Gastrocnemius medialis (tissue), 4 donors: ENCODE measurements around the gene RNF2. TPM values are rescaled to one million over a fixed set of nuclear protein-coding genes. Genes with fewer than 3 reads are reported as not detected.

Source experiments
- ATAC-seq, 2 donors: fragments of 150-250 bp; one replicate each; pipeline ENCODE4 v1.9.1; 2016
- DNase-seq, 2 donors: peaks; one replicate each; pipeline ENCODE4 v3.0.0-alpha.2; 2019
- H3K27ac ChIP-seq, 4 donors: fragments of 200-600 bp; sonication (generic); 1 replicate in 1 of 4; 2 replicates in 3 of 4; pipeline ENCODE4 v1.5.1; 2016 to 2018; ENCODE audit warnings: mild to moderate bottlenecking in 2 of 4, moderate library complexity in 1 of 4
- H3K27me3 ChIP-seq, 3 donors: fragments of 200-600 bp; sonication (generic) in 2 of 3; 1 replicate in 1 of 3; 2 replicates in 2 of 3; pipeline versions ENCODE4 v1.5.1 to v1.6.0; 2016 to 2019; ENCODE audit warnings: mild to moderate bottlenecking in 1 of 3, moderate library complexity in 1 of 3
- H3K36me3 ChIP-seq, 2 donors: fragments of 200-600 bp; sonication (generic) in 1 of 2; one replicate each; pipeline ENCODE4 v1.5.1; 2017 to 2018
- H3K4me1 ChIP-seq, 2 donors: fragments of 200-600 bp; sonication (generic) in 1 of 2; one replicate each; pipeline ENCODE4 v1.5.1; 2016 to 2017; ENCODE audit warnings: mild to moderate bottlenecking in 2 of 2
- H3K4me3 ChIP-seq, 4 donors: fragments of 200-600 bp; sonication (generic) in 3 of 4; 1 replicate in 1 of 4; 2 replicates in 3 of 4; pipeline ENCODE4 v1.5.1; 2016 to 2019; ENCODE audit warnings: mild to moderate bottlenecking in 2 of 4
- H3K9me3 ChIP-seq, 3 donors: fragments of 200-600 bp; sonication (generic) in 2 of 3; 1 replicate in 1 of 3; 2 replicates in 2 of 3; pipeline ENCODE4 v1.5.1; 2016 to 2019
- POLR2A ChIP-seq, 2 donors: fragments of 450-650 bp; IDR thresholded peaks; one replicate each; pipeline ENCODE4 v1.6.1; 2017; ENCODE audit warnings: antibody characterized with exemption in 2 of 2, mild to moderate bottlenecking in 2 of 2, moderate library complexity in 2 of 2
- in situ Hi-C, 4 donors: fragments of 200-750 bp; cut with MboI; loops; one replicate each; pipeline versions ENCODE4 v1.15.0 to v1.8.0; 2017; ENCODE audit warnings: low sequenced_read_pairs in 4 of 4
- intact Hi-C: fragments of 100-400 bp; cut with DNase I; formaldehyde crosslinking; loops from one replicate; pipeline ENCODE4 v1.15.1; 2023; ENCODE audit warnings: low total_unique reads
- total RNA-seq, 4 donors: library from RNA; depleted of rRNA; stranded (reverse); fragments of >200 nt; gene quantifications; one replicate each; pipeline versions ENCODE4 v1.1.0 to v1.2.3, GENCODE V29; 2016
- TF ChIP-seq, protein P1 (sequence below), 5 experiments: fragments of 450-650 bp in 3 of 5; fragments of 200-600 bp in 2 of 5; sonication (generic) in 2 of 5; IDR thresholded peaks in 4 of 5; conservative IDR thresholded peaks in 1 of 5; 1 replicate in 4 of 5; 2 replicates in 1 of 5; pipeline ENCODE4 v1.5.1; 2016 to 2019; ENCODE audit warnings: antibody characterized with exemption in 5 of 5, mild to moderate bottlenecking in 3 of 5, moderate library complexity in 3 of 5

The RNF2 gene
- total RNA-seq, 4 donors from 2014 or later: 5.4 to 11.0 (median 7.3) TPM

GRCh38 chr1:185108321-185108720 is 63.0 kb downstream of the RNF2 start:
- DNase-seq (no peak), ATAC-seq (no peak)
- intact Hi-C loops (no loop called here), in situ Hi-C loops (no loop called here)
- H3K4me3 ChIP-seq: no peak overlapping the region
- H3K9me3 ChIP-seq: no peaks in the 10 kb centered on the region
- TF ChIP-seq POLR2A (IDR thresholded peaks at IDR 0.05): no peak
- TF ChIP-seq, protein P1, sequence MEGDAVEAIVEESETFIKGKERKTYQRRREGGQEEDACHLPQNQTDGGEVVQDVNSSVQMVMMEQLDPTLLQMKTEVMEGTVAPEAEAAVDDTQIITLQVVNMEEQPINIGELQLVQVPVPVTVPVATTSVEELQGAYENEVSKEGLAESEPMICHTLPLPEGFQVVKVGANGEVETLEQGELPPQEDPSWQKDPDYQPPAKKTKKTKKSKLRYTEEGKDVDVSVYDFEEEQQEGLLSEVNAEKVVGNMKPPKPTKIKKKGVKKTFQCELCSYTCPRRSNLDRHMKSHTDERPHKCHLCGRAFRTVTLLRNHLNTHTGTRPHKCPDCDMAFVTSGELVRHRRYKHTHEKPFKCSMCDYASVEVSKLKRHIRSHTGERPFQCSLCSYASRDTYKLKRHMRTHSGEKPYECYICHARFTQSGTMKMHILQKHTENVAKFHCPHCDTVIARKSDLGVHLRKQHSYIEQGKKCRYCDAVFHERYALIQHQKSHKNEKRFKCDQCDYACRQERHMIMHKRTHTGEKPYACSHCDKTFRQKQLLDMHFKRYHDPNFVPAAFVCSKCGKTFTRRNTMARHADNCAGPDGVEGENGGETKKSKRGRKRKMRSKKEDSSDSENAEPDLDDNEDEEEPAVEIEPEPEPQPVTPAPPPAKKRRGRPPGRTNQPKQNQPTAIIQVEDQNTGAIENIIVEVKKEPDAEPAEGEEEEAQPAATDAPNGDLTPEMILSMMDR (IDR thresholded peaks at IDR 0.05 in 4 of 5, conservative IDR thresholded peaks at IDR 0.05 in 1 of 5): no peak
- no peaks in the 10 kb centered on the region for H3K27me3 ChIP-seq
- no peak overlapping the region for H3K27ac ChIP-seq
- H3K36me3 ChIP-seq: peaks cover 0 to 6% of the 10 kb centered on the region in 2 donors
- no peaks in the 10 kb centered on the region for H3K4me1 ChIP-seq

- no peaks in the 10 kb centered on the region for H3K36me3 ChIP-seq
- H3K27me3 ChIP-seq: no peaks in the 10 kb centered on the region
- TF ChIP-seq POLR2A (IDR thresholded peaks at IDR 0.05): no peak
- TF ChIP-seq, protein P1 (IDR thresholded peaks at IDR 0.05 in 4 of 5, conservative IDR thresholded peaks at IDR 0.05 in 1 of 5): no peak
- no peak overlapping the region for H3K27ac ChIP-seq
- no peak overlapping the region for H3K4me3 ChIP-seq
- intact Hi-C loops (no loop called here), in situ Hi-C loops (no loop called here)
- ATAC-seq (no peak), DNase-seq (no peak)
- no peaks in the 10 kb centered on the region for H3K4me1 ChIP-seq
- H3K9me3 ChIP-seq: no peaks in the 10 kb centered on the region
Measured at GRCh38 chr1:185110145-185110544, 64.8 kb downstream of the RNF2 start.

DNA sequence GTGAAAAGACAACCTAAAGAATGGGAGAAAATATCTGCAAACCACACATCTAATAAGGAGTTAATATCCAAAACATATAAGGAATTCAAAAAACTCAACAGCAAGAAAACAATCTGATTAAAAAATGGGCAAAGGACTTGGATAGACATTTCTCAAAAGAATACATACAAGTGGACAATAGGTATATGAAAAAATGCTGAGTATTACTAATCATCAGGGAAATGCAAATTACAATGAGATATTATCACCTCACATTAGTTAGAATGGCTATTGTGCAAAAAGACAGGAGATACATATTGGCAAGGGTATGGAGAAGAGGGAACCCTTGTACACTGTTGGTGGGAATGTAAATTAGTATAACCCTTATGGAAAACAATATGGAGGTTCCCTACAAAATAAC is 66.5 kb downstream of the RNF2 start:
- H3K4me3 ChIP-seq: no peak overlapping the region
- DNase-seq (no peak), ATAC-seq (no peak)
- no peaks in the 10 kb centered on the region for H3K36me3 ChIP-seq
- H3K27ac ChIP-seq: no peak overlapping the region
- no peaks in the 10 kb centered on the region for H3K9me3 ChIP-seq
- intact Hi-C loops (no loop called here), in situ Hi-C loops (no loop called here)
- TF ChIP-seq POLR2A (IDR thresholded peaks at IDR 0.05): no peak
- TF ChIP-seq, protein P1 (IDR thresholded peaks at IDR 0.05 in 4 of 5, conservative IDR thresholded peaks at IDR 0.05 in 1 of 5): no peak
- no peaks in the 10 kb centered on the region for H3K4me1 ChIP-seq
- H3K27me3 ChIP-seq: no peaks in the 10 kb centered on the region

DNA sequence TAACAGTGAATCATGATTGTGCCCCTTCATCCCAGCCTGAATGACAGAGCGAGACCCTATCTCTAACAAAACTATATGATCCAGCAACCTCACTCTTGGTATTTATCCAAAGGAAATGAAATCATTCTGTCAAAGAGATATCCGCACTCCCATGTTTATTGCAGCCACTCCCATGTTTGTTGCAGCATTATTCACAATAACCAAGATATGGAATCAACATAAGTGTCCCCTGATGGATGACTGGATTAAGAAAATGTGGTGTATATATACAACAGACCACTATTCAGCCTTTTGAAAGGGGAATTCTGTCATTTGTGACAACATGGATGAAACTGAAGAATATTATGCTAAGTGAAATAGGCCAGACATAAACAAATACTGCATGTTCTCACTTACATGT is 67.0 kb downstream of the RNF2 start:
- Histone ChIP-seq H3K27ac (no peak overlapping the region), H3K36me3 (no peaks in the 10 kb centered on the region)

More for the DNA sequence above, 67.0 kb downstream of the RNF2 start:
- no peak for ATAC-seq
- intact Hi-C loops: no loop called here
- TF ChIP-seq, protein P1 (IDR thresholded peaks at IDR 0.05 in 4 of 5, conservative IDR thresholded peaks at IDR 0.05 in 1 of 5): no peak
- no peak for TF ChIP-seq POLR2A (IDR thresholded peaks at IDR 0.05)
- Histone ChIP-seq H3K4me3 (no peak overlapping the region), H3K9me3 (no peaks in the 10 kb centered on the region), H3K27me3 (no peaks in the 10 kb centered on the region), H3K4me1 (no peaks in the 10 kb centered on the region)
- no peak for DNase-seq
- in situ Hi-C loops: no loop called here
